GM21423 (cell line): ENCODE results near the gene BCL2L13.
"Not testable (repeated sequence)": the region's sequence is repeated elsewhere in the genome, so short reads cannot be mapped to it uniquely, and the experiment has no call there.

ENCODE experiments used
- ATAC-seq: cut with Tn5 transposase; IDR thresholded peaks from one replicate; pipeline ENCODE4 v1.9.1; 2021; ENCODE audit warnings: mild to moderate bottlenecking, moderate library complexity; ENCODE audit not compliant: unreplicated experiment

The BCL2L13 gene

GRCh38 chr22:17634696-17635095, 3.9 kb upstream of the BCL2L13 start:
- no peak for ATAC-seq

GRCh38 chr22:17636850-17637249, 1.7 kb upstream of the BCL2L13 start:
- ATAC-seq, result not testable (repeated sequence)

- no peak for ATAC-seq
Measured at GRCh38 chr22:17637490-17638181, 921 bp upstream of the BCL2L13 start.

DNA sequence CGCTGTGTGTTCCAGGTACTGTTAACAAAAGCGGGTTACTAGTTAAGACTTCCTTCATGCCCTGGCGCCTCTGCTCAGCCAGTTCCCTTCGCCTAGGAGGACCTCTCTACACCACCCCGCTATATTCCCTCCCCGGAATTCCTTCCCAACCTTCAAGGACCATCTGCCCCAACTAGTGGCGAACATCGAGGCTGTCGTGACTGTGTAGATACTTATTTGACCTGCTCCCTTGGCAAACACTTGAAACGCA, 450 bp upstream of the BCL2L13 start:
- ATAC-seq, result peak; percentile 10

GRCh38 chr22:17639247-17639741, 737 bp downstream of the BCL2L13 start:
- no peak for ATAC-seq

- ATAC-seq, result no peak
Measured at GRCh38 chr22:17641269-17641668, 2.7 kb downstream of the BCL2L13 start.

DNA sequence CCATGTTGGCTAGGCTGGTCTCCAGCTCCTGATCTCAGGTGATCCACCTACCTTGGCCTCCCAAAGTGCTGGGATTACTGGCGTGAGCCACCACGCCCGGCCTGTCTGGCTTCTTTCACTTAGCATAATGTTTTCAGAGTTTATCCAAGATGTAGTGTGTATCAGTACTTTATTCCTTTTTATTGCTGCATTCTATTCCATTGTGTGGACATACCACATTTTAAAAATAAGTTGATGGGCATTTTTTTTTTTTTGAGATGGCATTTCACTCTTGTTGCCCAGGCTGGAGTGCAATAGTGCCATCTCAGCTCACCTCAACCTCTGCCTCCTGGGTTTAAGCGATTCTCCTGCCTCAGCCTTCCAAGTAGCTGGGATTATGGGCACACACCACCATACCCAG, 3.8 kb downstream of the BCL2L13 start:
- not testable (repeated sequence) for ATAC-seq

DNA sequence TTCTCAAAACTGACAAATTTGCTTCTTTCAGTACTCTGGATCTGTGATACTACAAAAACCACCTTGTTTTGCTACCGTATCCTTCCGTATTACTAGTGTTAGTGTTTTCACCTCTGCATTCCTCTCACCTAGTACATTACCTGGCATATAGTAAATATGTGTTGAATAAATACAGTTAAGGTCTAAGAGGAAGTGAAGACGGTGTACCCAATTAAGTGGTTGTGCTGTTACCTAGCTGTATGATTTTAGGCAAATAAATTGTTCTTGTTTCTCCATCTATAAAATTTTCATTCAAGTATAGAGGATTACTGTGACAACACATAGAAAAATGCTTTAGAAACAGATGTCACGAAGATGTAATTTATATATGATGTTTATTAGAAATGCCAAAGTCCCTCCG, 8.9 kb downstream of the BCL2L13 start:
- no peak for ATAC-seq

DNA sequence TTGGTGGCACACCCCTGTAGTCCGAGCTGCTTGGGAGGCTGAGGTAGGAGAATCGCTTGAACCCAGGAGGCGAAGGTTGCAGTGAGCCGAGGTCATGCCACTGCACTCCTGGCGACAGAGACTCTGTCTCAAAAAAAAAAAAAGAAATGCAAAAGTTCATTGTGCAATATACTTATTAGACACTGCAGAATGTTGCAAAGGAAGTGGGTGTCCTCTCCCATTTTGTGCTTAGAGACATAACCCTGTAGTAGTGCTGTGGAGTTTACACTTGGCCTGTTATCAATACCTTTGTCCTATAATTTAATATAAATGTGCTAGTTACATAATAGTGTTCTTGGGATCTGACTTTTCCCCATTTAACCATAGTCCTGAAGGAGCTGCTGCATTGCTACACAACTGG, 9.4 kb downstream of the BCL2L13 start:
- no peak for ATAC-seq

- ATAC-seq, result no peak
Measured at GRCh38 chr22:17648569-17648968, 10.0 kb downstream of the BCL2L13 start.

DNA sequence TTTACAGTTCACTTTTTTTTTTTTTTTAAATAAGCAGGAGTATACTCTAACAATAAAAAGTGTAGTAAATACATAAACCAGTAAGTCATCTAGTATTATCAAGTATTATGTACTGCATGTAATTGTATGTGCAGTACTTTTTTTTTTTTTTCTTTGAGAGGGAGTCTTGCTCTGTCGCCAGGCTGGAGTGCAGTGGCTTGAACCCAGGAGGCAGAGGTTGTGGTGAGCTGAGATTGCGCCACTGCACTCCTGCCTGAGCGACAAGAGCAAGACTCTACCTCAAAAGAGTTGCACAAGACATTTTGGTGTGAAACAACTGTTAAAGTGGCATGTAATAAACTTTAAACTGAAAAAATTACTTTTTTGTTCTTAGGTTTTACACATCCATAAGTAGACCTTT, 16.7 kb downstream of the BCL2L13 start:
- ATAC-seq, result no peak

DNA sequence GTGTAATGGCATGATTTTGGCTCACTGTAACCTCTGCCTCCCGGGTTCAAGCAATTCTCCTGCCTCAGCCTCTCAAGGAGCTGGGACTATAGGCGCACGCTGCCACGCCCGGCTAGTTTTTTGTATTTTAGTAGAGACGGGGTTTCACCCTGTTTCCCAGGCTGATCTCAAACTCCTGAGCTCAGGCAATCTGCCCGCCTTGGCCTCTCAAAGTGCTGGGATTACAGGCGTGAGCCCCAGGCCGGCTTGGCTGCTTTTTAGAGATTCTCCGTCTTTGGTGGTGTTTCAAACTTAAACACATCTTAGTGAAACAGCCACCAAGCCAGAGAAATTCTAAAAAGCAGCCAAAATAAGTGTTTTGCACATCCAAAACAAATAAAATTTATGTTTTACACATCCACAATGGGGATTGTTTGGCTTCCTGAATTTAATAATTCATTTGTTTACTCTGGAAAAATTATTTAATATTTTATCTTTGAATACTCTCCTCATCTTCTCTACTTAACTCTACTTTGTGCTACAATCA, 18.4 kb downstream of the BCL2L13 start:
- no peak for ATAC-seq

- no peak for ATAC-seq
Measured at GRCh38 chr22:17664414-17665055, 26.0 kb downstream of the BCL2L13 start.

DNA sequence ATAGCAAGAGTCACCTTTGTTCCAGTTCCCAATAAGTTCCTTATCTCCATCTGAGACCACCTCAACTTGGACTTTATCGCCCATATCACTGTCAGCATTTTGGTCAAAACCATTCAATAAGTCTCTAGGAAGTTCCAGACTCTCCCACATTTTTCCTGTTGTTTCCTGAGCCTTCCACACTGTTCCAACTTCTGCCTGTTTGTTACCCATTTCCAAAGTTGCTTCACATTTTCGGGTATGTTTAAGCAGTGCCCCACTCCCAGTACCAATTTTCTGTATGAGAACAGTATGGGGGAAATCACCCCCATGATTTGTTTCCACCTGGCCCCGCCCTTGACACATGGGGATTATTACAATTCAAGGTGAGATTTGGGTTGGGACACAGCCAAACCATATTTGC, 26.7 kb downstream of the BCL2L13 start:
- ATAC-seq, result no peak

- no peak for ATAC-seq
Measured at GRCh38 chr22:17665854-17666253, 27.3 kb downstream of the BCL2L13 start.

GRCh38 chr22:17671521-17672092, 33.0 kb downstream of the BCL2L13 start:
- ATAC-seq, result not testable (repeated sequence)

GRCh38 chr22:17672417-17672991, 33.9 kb downstream of the BCL2L13 start:
- no peak for ATAC-seq

DNA sequence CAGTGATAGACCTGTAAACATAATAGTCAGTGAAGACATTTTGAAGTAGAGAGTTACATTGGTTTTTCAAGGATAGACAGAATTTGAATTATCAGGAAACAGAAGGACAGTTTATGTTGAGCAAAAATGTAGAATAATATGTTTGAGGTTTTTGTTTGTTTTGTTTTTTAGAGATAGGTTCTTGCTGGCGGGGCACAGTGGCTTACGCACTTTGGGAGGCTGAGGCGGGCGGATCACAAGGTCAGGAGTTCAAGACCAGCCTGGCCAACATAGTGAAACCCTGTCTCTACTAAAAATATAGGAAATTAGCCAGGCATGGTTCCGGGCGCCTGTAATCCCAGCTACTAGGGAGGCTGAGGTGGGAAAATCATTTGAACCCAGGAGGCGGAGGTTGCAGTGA, 35.6 kb downstream of the BCL2L13 start:
- no peak for ATAC-seq

DNA sequence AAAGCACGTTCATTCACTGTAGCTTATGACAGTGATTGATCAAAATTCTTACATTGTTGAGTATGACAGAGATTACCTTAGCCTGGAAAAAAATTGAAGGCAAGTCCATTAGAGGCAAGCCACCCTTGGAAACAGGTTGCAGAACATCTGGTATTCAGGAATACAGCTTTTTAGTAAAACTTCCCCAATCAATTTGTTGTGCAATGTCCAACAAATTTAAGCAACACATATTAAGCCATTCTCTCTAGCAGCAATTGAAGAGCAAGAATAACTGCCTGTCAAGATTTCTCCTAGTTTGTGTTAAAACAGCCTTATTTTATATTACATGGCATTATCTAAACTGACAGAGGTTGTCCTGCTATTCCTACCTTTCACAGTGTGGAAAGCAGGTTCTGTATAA, 37.0 kb downstream of the BCL2L13 start:
- no peak for ATAC-seq

DNA sequence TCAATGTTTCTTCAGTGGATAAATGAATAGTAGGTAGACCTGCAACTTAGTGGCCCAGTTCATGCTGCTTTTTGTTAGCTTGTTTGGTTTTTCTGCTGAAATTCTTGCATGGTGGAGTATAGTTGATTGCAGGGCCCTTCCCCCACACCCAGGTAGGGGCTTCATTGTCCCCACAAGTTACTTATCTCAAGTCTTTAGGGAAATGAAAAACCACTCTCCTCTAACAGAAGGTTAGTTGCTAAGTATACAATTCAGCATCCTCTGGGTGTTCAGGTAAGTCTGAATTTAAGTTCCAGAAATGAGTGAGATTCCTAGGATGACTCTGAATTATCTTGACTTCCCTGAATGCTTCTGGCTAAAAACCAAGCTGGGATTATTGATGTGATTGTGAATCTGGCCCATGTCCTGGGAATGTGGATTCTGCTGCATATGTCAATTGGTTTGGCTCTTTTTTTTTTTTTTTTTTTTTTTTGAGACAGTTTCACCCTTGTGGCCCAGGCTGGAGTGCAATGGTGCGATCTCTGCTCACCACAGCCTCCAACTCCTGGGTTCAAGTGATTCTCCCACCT, 40.3 kb downstream of the BCL2L13 start:
- no peak for ATAC-seq

- ATAC-seq, result no peak
Measured at GRCh38 chr22:17684245-17684644, 45.7 kb downstream of the BCL2L13 start.

- ATAC-seq, result no peak
Measured at GRCh38 chr22:17692841-17693240, 54.3 kb downstream of the BCL2L13 start.
